H1 (cell line): ENCODE results near the gene GGT7. TPM values are rescaled to one million over a fixed set of nuclear protein-coding genes. Genes with fewer than 3 reads are reported as not detected.

ENCODE experiments used
- polyA plus RNA-seq, 7 experiments: library from polyadenylated mRNA; depleted of rRNA in 3 of 7; stranded (reverse) in 5 of 7; unstranded in 2 of 7; fragments of >200 nt in 5 of 7; fragments of 200-250 nt in 2 of 7; gene quantifications; 1 replicate in 5 of 7; 2 replicates in 1 of 7; 4 replicates in 1 of 7; pipeline versions ENCODE4 v1.2.1 to v1.2.3, GENCODE V29; 2011 to 2013; ENCODE audit warnings: missing spikeins in 2 of 7, mixed read lengths in 2 of 7
- total RNA-seq: library from RNA; stranded (reverse); fragmentation: NEBNext Ultra II Directional; extraction: Animal tissue kit (Norgen Biotek cat#: 25700); gene quantifications from 2 replicates; pipeline ENCODE4 v1.2.1, GENCODE V29; 2021

GGT7 gene
- total and polyA plus RNA-seq, 2 of the 8 experiments (the other 6 are each of a cell fraction or from before 2014, with no cell fraction given), result 20.2 to 25.5 TPM

Other genes with a start within 250 kb of the GGT7 start
- 27.9 and 28.3 TPM in 2 replicates for gene PIGU, start 195.8 kb downstream of the GGT7 start, total RNA-seq
- 80.9 and 117 TPM in 2 replicates for gene PIGU, start 195.8 kb downstream of the GGT7 start, polyA plus RNA-seq (2011; rRNA removed)
- 4.5 and 4.8 TPM in 2 replicates for gene TP53INP2, start 168.5 kb downstream of the GGT7 start, total RNA-seq
- gene TP53INP2, start 168.5 kb downstream of the GGT7 start, polyA plus RNA-seq (2011; rRNA removed), result 2.4 and 2.9 TPM in 2 replicates
- 9.5 TPM in 2 replicates for gene NCOA6, start 47.2 kb downstream of the GGT7 start, total RNA-seq
- gene NCOA6, start 47.2 kb downstream of the GGT7 start, polyA plus RNA-seq (2011; rRNA removed), result 8.8 and 9.0 TPM in 2 replicates
- 17.7 and 19.9 TPM in 2 replicates for gene ACSS2, start 3.8 kb upstream of the GGT7 start, total RNA-seq
- 23.1 and 24.2 TPM in 2 replicates for gene ACSS2, start 3.8 kb upstream of the GGT7 start, polyA plus RNA-seq (2011; rRNA removed)
- gene GSS, start 83.0 kb upstream of the GGT7 start, total RNA-seq, result 29.4 and 34.6 TPM in 2 replicates
- 43.2 and 46.4 TPM in 2 replicates for gene GSS, start 83.0 kb upstream of the GGT7 start, polyA plus RNA-seq (2011; rRNA removed)
- 0.30 and 0.69 TPM in 2 replicates for gene MYH7B, start 83.0 kb upstream of the GGT7 start, total RNA-seq
- 0.15 and 0.25 TPM in 2 replicates for gene MYH7B, start 83.0 kb upstream of the GGT7 start, polyA plus RNA-seq (2011; rRNA removed)
- 72.7 and 73.1 TPM in 2 replicates for gene TRPC4AP, start 220.0 kb upstream of the GGT7 start, total RNA-seq
- 74.8 and 75.0 TPM in 2 replicates for gene TRPC4AP, start 220.0 kb upstream of the GGT7 start, polyA plus RNA-seq (2011; rRNA removed)